HL-60 (cell line): Measurements from ENCODE around the gene NAT8L.

ENCODE experiments used
- CTCF ChIP-seq: IDR thresholded peaks from one replicate; pipeline ENCODE4 v1.5.1; 2011; ENCODE audit warnings: low read length, control low read depth, inconsistent platforms; ENCODE audit not compliant: insufficient read depth
- POLR2AphosphoS5 ChIP-seq: IDR thresholded peaks from 2 replicates; pipeline ENCODE4 v1.6.1; 2012; ENCODE audit warnings: low read depth
- REST ChIP-seq: IDR thresholded peaks from 2 replicates; pipeline ENCODE4 v1.6.1; 2012; ENCODE audit warnings: low read depth; ENCODE audit not compliant: insufficient replicate concordance
- SPI1 ChIP-seq: IDR thresholded peaks from 2 replicates; pipeline ENCODE4 v1.6.1; 2012; ENCODE audit warnings: low read depth, mild to moderate bottlenecking, borderline replicate concordance

GRCh38 chr4:2048831-2049230 is 10.3 kb upstream of the NAT8L start:
- TF ChIP-seq CTCF (no peak), POLR2AphosphoS5 (no peak), REST (no peak), SPI1 (no peak)
